SK-N-SH (cell line): ENCODE data around the gene IL16. TPM values are rescaled to one million over a fixed set of nuclear protein-coding genes. Genes with fewer than 3 reads are reported as not detected.

Experiments used
- CTCF ChIA-PET: fragments of 300-600, 350-600 bp; formaldehyde crosslinking; extraction: SDS; loops from one replicate; lab custom pipeline; 2021; lab: Yijun Ruan, JAX
- POLR2A ChIA-PET: fragments of 350-600 bp; sonication (Branson Sonifier 250); formaldehyde crosslinking; extraction: SDS; loops from one replicate; lab custom pipeline; 2020; ENCODE audit warnings: antibody characterized with exemption, inconsistent platforms; lab: Yijun Ruan, JAX
- DNase-seq: peaks from one replicate; pipeline ENCODE4 v3.0.0; 2012
- H2AFZ ChIP-seq: fragments of 200-600 bp; sonication (generic); 2 replicates; pipeline ENCODE4 v1.8.1; 2016; ENCODE audit warnings: antibody characterized with exemption, mild to moderate bottlenecking, low read depth
- H3F3A ChIP-seq: fragments of 200-600 bp; sonication (generic); replicated peaks from 2 replicates; pipeline ENCODE3; 2016; ENCODE audit warnings: antibody characterized with exemption, mild to moderate bottlenecking; ENCODE audit not compliant: insufficient read depth
- H3K27ac ChIP-seq, 2 experiments: fragments of 200-500 bp in 1 of 2; fragments of 200-600 bp in 1 of 2; sonication (Bioruptor generic) in 1 of 2; sonication (generic), shearing (Covaris generic) in 1 of 2; 2 replicates each; pipeline versions ENCODE4 v1.5.1 to v1.6.1; 2014 to 2016; ENCODE audit warnings: low read depth in 2 of 2, inconsistent platforms in 1 of 2, low read length in 1 of 2, mild to moderate bottlenecking in 1 of 2, mixed read lengths in 1 of 2
- H3K27me3 ChIP-seq: fragments of 200-600 bp; sonication (generic), shearing (Covaris generic); 2 replicates; pipeline ENCODE4 v1.6.1; 2016; ENCODE audit warnings: mixed run types; ENCODE audit not compliant: insufficient read depth
- H3K36me3 ChIP-seq, 2 experiments: fragments of 200-500 bp in 1 of 2; fragments of 200-600 bp in 1 of 2; sonication (Bioruptor generic) in 1 of 2; sonication (generic) in 1 of 2; replicated peaks in 1 of 2; 2 replicates each; pipeline versions ENCODE3 to v1.5.1; 2014 to 2016; ENCODE audit warnings: low read length in 1 of 2, mild to moderate bottlenecking in 1 of 2; ENCODE audit not compliant: insufficient read depth in 2 of 2, control insufficient read depth in 1 of 2
- H3K4me1 ChIP-seq, 2 experiments: fragments of 200-500 bp in 1 of 2; fragments of 200-600 bp in 1 of 2; sonication (Bioruptor generic) in 1 of 2; sonication (generic), shearing (Covaris generic) in 1 of 2; 2 replicates each; pipeline versions ENCODE4 v1.5.1 to v1.6.1; 2014 to 2016; ENCODE audit warnings: low read depth in 1 of 2, low read length in 1 of 2, mixed run types in 1 of 2; ENCODE audit not compliant: insufficient read depth in 2 of 2, control insufficient read depth in 1 of 2
- H3K4me2 ChIP-seq: fragments of 200-600 bp; sonication (generic), shearing (Covaris generic); 2 replicates; pipeline ENCODE4 v1.6.1; 2017; ENCODE audit warnings: mixed run types
- H3K4me3 ChIP-seq, 2 experiments: fragments of 200-500 bp in 1 of 2; fragments of 200-600 bp in 1 of 2; sonication (Bioruptor generic) in 1 of 2; sonication (generic), shearing (Covaris generic) in 1 of 2; 2 replicates each; pipeline versions ENCODE4 v1.5.1 to v1.8.1; 2014 to 2016; ENCODE audit warnings: low read depth in 2 of 2, inconsistent platforms in 1 of 2, low read length in 1 of 2, mild to moderate bottlenecking in 1 of 2, mixed read lengths in 1 of 2, moderate library complexity in 1 of 2
- H3K79me2 ChIP-seq: fragments of 200-600 bp; sonication (generic); 2 replicates; pipeline ENCODE4 v1.8.1; 2017; ENCODE audit warnings: mild to moderate bottlenecking; ENCODE audit not compliant: insufficient read depth
- H3K9ac ChIP-seq: fragments of 200-600 bp; sonication (generic); 2 replicates; pipeline ENCODE4 v1.6.1; 2017; ENCODE audit warnings: mixed run types
- H3K9me2 ChIP-seq: fragments of 200-600 bp; sonication (generic); 2 replicates; pipeline ENCODE4 v1.6.1; 2017; ENCODE audit warnings: mixed run types
- H3K9me3 ChIP-seq: fragments of 200-600 bp; sonication (generic); 2 replicates; pipeline ENCODE4 v1.6.1; 2017; ENCODE audit warnings: mixed run types, mild to moderate bottlenecking, moderate library complexity
- H4K20me1 ChIP-seq: fragments of 200-600 bp; sonication (generic); 2 replicates; pipeline ENCODE4 v1.6.1; 2017; ENCODE audit warnings: mild to moderate bottlenecking, mixed run types; ENCODE audit not compliant: insufficient read depth
- CHD2 ChIP-seq: fragments of 150-350 bp; IDR thresholded peaks from 2 replicates; pipeline ENCODE4 v1.6.1; 2018; ENCODE audit warnings: low read length; ENCODE audit not compliant: partially characterized antibody
- CTCF ChIP-seq: fragments of 200-600 bp; sonication (generic); IDR thresholded peaks from 2 replicates; pipeline ENCODE4 v1.6.1; 2017; ENCODE audit warnings: antibody characterized with exemption, mild to moderate bottlenecking, moderate library complexity
- EP300 ChIP-seq, 2 experiments: IDR thresholded peaks; 2 replicates each; pipeline versions ENCODE4 v1.4.0 to v1.6.1; 2012; ENCODE audit warnings: borderline replicate concordance in 1 of 2, low read depth in 1 of 2, low read length in 1 of 2
- EZH2phosphoT487 ChIP-seq: fragments of 200-600 bp; sonication (generic); IDR thresholded peaks from 2 replicates; pipeline ENCODE4 v1.6.1; 2017; ENCODE audit warnings: low read depth, mixed run types, mild to moderate bottlenecking, antibody characterized with exemption, moderate library complexity, borderline replicate concordance
- FOSL2 ChIP-seq: IDR thresholded peaks from 2 replicates; pipeline ENCODE4 v1.4.0; 2012; ENCODE audit warnings: low read depth, mild to moderate bottlenecking, moderate library complexity, borderline replicate concordance
- MAX ChIP-seq: IDR thresholded peaks from 2 replicates; pipeline ENCODE4 v1.4.0; 2012; ENCODE audit warnings: low read depth
- MXI1 ChIP-seq: IDR thresholded peaks from 2 replicates; pipeline ENCODE4 v1.6.1; 2012; ENCODE audit warnings: mild to moderate bottlenecking, low read depth, low read length, improper control_type of control experiment
- PBX3 ChIP-seq: IDR thresholded peaks from 2 replicates; pipeline ENCODE4; 2012
- POLR2AphosphoS5 ChIP-seq: IDR thresholded peaks from 2 replicates; pipeline ENCODE4 v1.6.1; 2012; ENCODE audit warnings: low read depth, low read length
- RCOR1 ChIP-seq: fragments of 150-350 bp; IDR thresholded peaks from 2 replicates; pipeline ENCODE4 v1.6.1; 2017; ENCODE audit warnings: antibody characterized with exemption, low read length
- REST ChIP-seq: IDR thresholded peaks from 2 replicates; pipeline ENCODE4 v1.6.1; 2012; ENCODE audit warnings: mild to moderate bottlenecking, low read depth, low read length, moderate library complexity
- RXRA ChIP-seq: IDR thresholded peaks from 2 replicates; pipeline ENCODE4 v1.4.0; 2012; ENCODE audit warnings: low read depth, mild to moderate bottlenecking, borderline replicate concordance
- SIN3A ChIP-seq: IDR thresholded peaks from 2 replicates; pipeline ENCODE4 v1.6.1; 2012; ENCODE audit warnings: low read depth, mild to moderate bottlenecking, low read length, moderate library complexity, borderline replicate concordance
- SMC3 ChIP-seq: IDR thresholded peaks from 2 replicates; pipeline ENCODE4 v1.6.1; 2012; ENCODE audit warnings: low read depth, low read length, improper control_type of control experiment
- TCF12 ChIP-seq: IDR thresholded peaks from 2 replicates; pipeline ENCODE4 v1.4.0; 2012
- USF1 ChIP-seq: IDR thresholded peaks from 2 replicates; pipeline ENCODE4 v1.4.0; 2012; ENCODE audit warnings: low read depth, borderline replicate concordance
- YY1 ChIP-seq: IDR thresholded peaks from 2 replicates; pipeline ENCODE4 v1.4.0; 2012; ENCODE audit warnings: low read depth, mild to moderate bottlenecking
- WGBS: methylation state at CpG from one replicate; pipeline ENCODE4 v1.1.6; 2017; ENCODE audit warnings: low lambda C conversion rate; 5-methylcytosine and 5-hydroxymethylcytosine counted together
- polyA plus RNA-seq, 3 experiments: library from polyadenylated mRNA; depleted of rRNA; stranded (reverse); fragments of >200 nt; gene quantifications; 2 replicates each; pipeline ENCODE4 v1.2.3, GENCODE V29; 2012

Gene IL16
- polyA plus RNA-seq, 1 of the 3 experiments (the other 2 are of a cell fraction), result not detected

GRCh38 chr15:81346611-81347010, 149.9 kb downstream of the IL16 start:
- 25% methylated on average over 2 of the region's 2 CpGs for WGBS
- no peak overlapping the region for H2AFZ ChIP-seq
- POLR2A ChIA-PET, result no interaction called here

GRCh38 chr15:81347910-81348309, 151.2 kb downstream of the IL16 start:
- CTCF ChIA-PET, result no interaction called here
- no peak for TF ChIP-seq EZH2phosphoT487
- no peak for TF ChIP-seq REST
- TF ChIP-seq CHD2, result no peak
- no peak for TF ChIP-seq MXI1
- no peak for TF ChIP-seq EP300 (IDR thresholded peaks at IDR 0.05; ENCODE audit: borderline replicate concordance in 1 of 2, low read depth in 1 of 2, low read length in 1 of 2)
- no peak for TF ChIP-seq POLR2AphosphoS5
- TF ChIP-seq MAX, result no peak
- no peak for TF ChIP-seq SIN3A
- no peak for TF ChIP-seq USF1
- TF ChIP-seq FOSL2, result no peak

More at GRCh38 chr15:81346611-81347010, 149.9 kb downstream of the IL16 start:
- Histone ChIP-seq H3K4me3 (no peak overlapping the region), H3K79me2 (no peaks in the 10 kb centered on the region), H3F3A (no peaks in the 10 kb centered on the region), H3K9ac (no peak overlapping the region), H3K27ac (no peak overlapping the region), H3K4me1 (no peaks in the 10 kb centered on the region; a peak in 1 of 4 replicates), H3K4me2 (no peak overlapping the region), H4K20me1 (no peaks in the 10 kb centered on the region), H3K9me3 (no peaks in the 10 kb centered on the region), H3K9me2 (no peaks in the 10 kb centered on the region), H3K36me3 (no peaks in the 10 kb centered on the region), H3K27me3 (peaks cover 4% of the 10 kb centered on the region; the same call in 1 of the 2 replicates)
- no peak for DNase-seq
- CTCF ChIA-PET, result no interaction called here
- no peak for TF ChIP-seq CTCF
- TF ChIP-seq YY1, result no peak
- TF ChIP-seq MXI1, result no peak
- no peak for TF ChIP-seq PBX3
- no peak for TF ChIP-seq RCOR1
- TF ChIP-seq TCF12, result no peak
- no peak for TF ChIP-seq FOSL2
- TF ChIP-seq SMC3, result no peak
- TF ChIP-seq SIN3A, result no peak
- TF ChIP-seq RXRA, result no peak

More at GRCh38 chr15:81347910-81348309, 151.2 kb downstream of the IL16 start:
- Histone ChIP-seq H3K27ac (no peak overlapping the region), H3K79me2 (no peaks in the 10 kb centered on the region), H3K4me3 (no peak overlapping the region), H2AFZ (no peak overlapping the region), H3K36me3 (no peaks in the 10 kb centered on the region), H3K9me3 (no peaks in the 10 kb centered on the region), H4K20me1 (no peaks in the 10 kb centered on the region), H3K9me2 (no peaks in the 10 kb centered on the region), H3K27me3 (peaks cover 4% of the 10 kb centered on the region; the same call in 1 of the 2 replicates), H3F3A (no peaks in the 10 kb centered on the region), H3K4me2 (no peak overlapping the region), H3K4me1 (no peaks in the 10 kb centered on the region; a peak in 1 of 4 replicates), H3K9ac (no peak overlapping the region)
- DNase-seq, result no peak
- POLR2A ChIA-PET, result no interaction called here
- WGBS, result 55% methylated on average over 4 of the region's 4 CpGs
